HepG2 (cell line): ENCODE data around the gene PTGER3. TPM values are rescaled to one million over a fixed set of nuclear protein-coding genes. Genes with fewer than 3 reads are reported as not detected.

Experiments used
- CCAR2 ChIP-seq: fragments of 200-400 bp; formaldehyde crosslinking; optimal IDR thresholded peaks from 2 replicates; pipeline ENCODE3; 2018; ENCODE audit warnings: low read depth, mild to moderate bottlenecking, low read length, moderate library complexity
- CSRNP1 ChIP-seq: sonication (generic); formaldehyde crosslinking; IDR thresholded peaks from 2 replicates; pipeline ENCODE4 v1.8.1; 2023; ENCODE audit warnings: mild to moderate bottlenecking, missing genetic modification reagents
- ETS1 ChIP-seq: sonication (generic); formaldehyde crosslinking; IDR thresholded peaks from 2 replicates; pipeline ENCODE4 v1.4.0; 2020; ENCODE audit warnings: missing genetic modification reagents
- GTF3A ChIP-seq: sonication (generic); formaldehyde crosslinking; conservative IDR thresholded peaks from 2 replicates; pipeline ENCODE4 v1.4.0; 2020; ENCODE audit warnings: mild to moderate bottlenecking, missing genetic modification reagents
- HMG20A ChIP-seq: IDR thresholded peaks from 2 replicates; pipeline ENCODE4 v1.6.1; 2016; ENCODE audit warnings: borderline replicate concordance
- HOXA3 ChIP-seq: sonication (generic); formaldehyde crosslinking; IDR thresholded peaks from 2 replicates; pipeline ENCODE4 v1.5.0; 2020; ENCODE audit warnings: missing genetic modification reagents
- IRF9 ChIP-seq: sonication (generic); formaldehyde crosslinking; IDR thresholded peaks from 2 replicates; pipeline ENCODE4 v1.8.0; 2022; ENCODE audit warnings: missing genetic modification reagents, mild to moderate bottlenecking, borderline replicate concordance
- MEIS2 ChIP-seq: sonication (generic); formaldehyde crosslinking; IDR thresholded peaks from 2 replicates; pipeline ENCODE4 v1.9.0; 2021; ENCODE audit warnings: mild to moderate bottlenecking, missing genetic modification reagents
- PITX1 ChIP-seq: sonication (generic); formaldehyde crosslinking; IDR thresholded peaks from 2 replicates; pipeline ENCODE4 v1.5.1; 2020; ENCODE audit warnings: mild to moderate bottlenecking, missing genetic modification reagents
- PPARG ChIP-seq: conservative IDR thresholded peaks from 2 replicates; pipeline ENCODE4 v1.6.1; 2016; ENCODE audit warnings: missing biosample characterization, missing genetic modification reagents
- RFX1 ChIP-seq: fragments of 450-650 bp; IDR thresholded peaks from 2 replicates; pipeline ENCODE4 v1.6.1; 2017
- RFX3 ChIP-seq: IDR thresholded peaks from 2 replicates; pipeline ENCODE4 v1.6.1; 2016; ENCODE audit warnings: missing biosample characterization, missing genetic modification reagents
- ZBTB14 ChIP-seq: sonication (generic); formaldehyde crosslinking; IDR thresholded peaks from 2 replicates; pipeline ENCODE4 v1.4.0; 2020; ENCODE audit warnings: missing genetic modification reagents
- ZMAT5 ChIP-seq: sonication (generic); formaldehyde crosslinking; IDR thresholded peaks from 2 replicates; pipeline ENCODE4 v1.5.0; 2020; ENCODE audit warnings: mild to moderate bottlenecking, low read depth, missing genetic modification reagents, borderline replicate concordance
- ZNF17 ChIP-seq: sonication (generic); formaldehyde crosslinking; IDR thresholded peaks from 2 replicates; pipeline ENCODE4 v1.5.0; 2020; ENCODE audit warnings: mild to moderate bottlenecking, missing genetic modification reagents
- ZNF543 ChIP-seq: sonication (generic); formaldehyde crosslinking; IDR thresholded peaks from 2 replicates; pipeline ENCODE4 v1.4.0; 2020; ENCODE audit warnings: mild to moderate bottlenecking, missing genetic modification reagents
- ZNF547 ChIP-seq: sonication (generic); formaldehyde crosslinking; IDR thresholded peaks from 2 replicates; pipeline ENCODE4 v1.5.1; 2020; ENCODE audit warnings: mild to moderate bottlenecking, missing genetic modification reagents
- ZNF841 ChIP-seq: sonication (generic); formaldehyde crosslinking; IDR thresholded peaks from 2 replicates; pipeline ENCODE4 v1.8.1; 2023; ENCODE audit warnings: missing genetic modification reagents, borderline replicate concordance
- polyA plus RNA-seq, 8 experiments: library from polyadenylated mRNA; depleted of rRNA in 3 of 8; stranded (reverse) in 7 of 8; unstranded in 1 of 8; fragments of >200 nt; fragmentation: Illumina TruSeq in 4 of 8; extraction: Trizol in 4 of 8; gene quantifications; 2 replicates each; pipeline versions ENCODE4 v1.2.1 to v1.2.3, GENCODE V29; 2011 to 2016; ENCODE audit warnings: low read depth in 4 of 8, missing spikeins in 1 of 8, mixed read lengths in 1 of 8; ENCODE audit not compliant: insufficient read depth in 1 of 8
- total RNA-seq, 5 experiments: library from RNA; depleted of rRNA; stranded (reverse); fragments of >200 nt; fragmentation: Illumina TruSeq; extraction: Trizol; gene quantifications; 2 replicates each; pipeline ENCODE4 v1.2.3, GENCODE V29; 2016; ENCODE audit warnings: low read depth in 1 of 5

Gene PTGER3
- total and polyA plus RNA-seq, 2 of the 13 experiments (the other 11 are each of a cell fraction or from before 2014, with no cell fraction given): 0.01 TPM; not detected in 1

GRCh38 chr1:71080739-71081696 is 33.4 kb upstream of the PTGER3 start, which contains the start of gene ZRANB2 (continued):
- TF ChIP-seq ZBTB14 (CRISPR knock-in tag) (no peak), CSRNP1 (no peak), GTF3A (CRISPR knock-in tag) (no peak), CCAR2 (no peak), HMG20A (no peak), ETS1 (no peak), ZNF841 (no peak), RFX1 (no peak), IRF9 (CRISPR knock-in tag) (no peak), RFX3 (no peak), PPARG (CRISPR knock-in tag) (no peak), ZNF17 (CRISPR knock-in tag) (no peak), MEIS2 (peak; percentile 44; the same call in 1 of the 2 replicates), PITX1 (CRISPR knock-in tag) (0 out of 2 replicates have a peak, but pooled peaks have one; percentile 1), ZMAT5 (no peak), ZNF543 (CRISPR knock-in tag) (no peak), HOXA3 (CRISPR knock-in tag) (peak; percentile 65), ZNF547 (CRISPR knock-in tag) (no peak)
